ENCODE results near the gene GPC1.
"Not testable (repeated sequence)": the region's sequence is repeated elsewhere in the genome, so short reads cannot be mapped to it uniquely, and the experiment has no call there.

The GPC1 gene

DNA sequence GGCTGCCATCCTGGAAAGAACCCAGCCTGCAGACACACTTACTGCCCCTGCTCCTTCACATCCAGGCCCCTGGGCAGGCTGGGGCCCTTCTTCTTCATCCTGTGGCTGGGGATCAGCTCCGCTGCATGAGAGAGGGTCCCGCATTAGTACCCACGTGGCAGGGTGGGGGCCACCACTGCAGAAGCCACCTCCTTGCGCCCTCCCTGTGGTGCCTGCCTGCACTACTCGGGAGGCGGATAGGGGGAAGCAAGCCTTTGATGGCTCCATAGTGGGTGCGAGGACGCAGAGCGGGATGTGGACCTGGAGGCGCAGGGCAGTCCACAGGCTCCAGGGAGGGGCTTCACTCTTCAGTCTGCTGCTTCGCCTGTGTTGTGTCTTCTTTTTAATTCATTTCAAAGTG is 46.7 kb downstream of the GPC1 start:
- TF ChIP-seq, protein P1, sequence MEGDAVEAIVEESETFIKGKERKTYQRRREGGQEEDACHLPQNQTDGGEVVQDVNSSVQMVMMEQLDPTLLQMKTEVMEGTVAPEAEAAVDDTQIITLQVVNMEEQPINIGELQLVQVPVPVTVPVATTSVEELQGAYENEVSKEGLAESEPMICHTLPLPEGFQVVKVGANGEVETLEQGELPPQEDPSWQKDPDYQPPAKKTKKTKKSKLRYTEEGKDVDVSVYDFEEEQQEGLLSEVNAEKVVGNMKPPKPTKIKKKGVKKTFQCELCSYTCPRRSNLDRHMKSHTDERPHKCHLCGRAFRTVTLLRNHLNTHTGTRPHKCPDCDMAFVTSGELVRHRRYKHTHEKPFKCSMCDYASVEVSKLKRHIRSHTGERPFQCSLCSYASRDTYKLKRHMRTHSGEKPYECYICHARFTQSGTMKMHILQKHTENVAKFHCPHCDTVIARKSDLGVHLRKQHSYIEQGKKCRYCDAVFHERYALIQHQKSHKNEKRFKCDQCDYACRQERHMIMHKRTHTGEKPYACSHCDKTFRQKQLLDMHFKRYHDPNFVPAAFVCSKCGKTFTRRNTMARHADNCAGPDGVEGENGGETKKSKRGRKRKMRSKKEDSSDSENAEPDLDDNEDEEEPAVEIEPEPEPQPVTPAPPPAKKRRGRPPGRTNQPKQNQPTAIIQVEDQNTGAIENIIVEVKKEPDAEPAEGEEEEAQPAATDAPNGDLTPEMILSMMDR (IDR thresholded peaks at IDR 0.05; ENCODE audit: insufficient read depth, missing control alignments): no peak
- FAIRE-seq (no peak), DNase-seq (ENCODE audit: insufficient read length, low spot score) (no peak)

DNA sequence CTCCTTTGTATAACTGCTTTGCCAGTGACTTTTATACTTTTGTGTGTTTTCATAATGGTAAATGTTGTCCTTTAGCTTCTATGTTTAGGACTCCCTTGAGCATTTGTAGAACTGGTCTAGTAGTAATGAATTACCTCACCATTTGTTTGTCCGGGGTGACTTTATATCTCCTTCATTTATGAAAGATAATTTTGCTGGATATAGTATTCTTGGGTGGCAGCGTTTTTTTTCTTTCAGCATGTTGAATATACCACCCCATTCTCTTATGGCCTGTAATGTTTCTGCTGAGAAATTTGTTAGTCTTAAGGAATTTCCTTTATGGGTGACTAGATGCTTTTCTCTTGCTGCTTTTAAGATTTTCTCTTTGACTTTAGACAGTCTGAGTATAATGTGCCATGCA is 56.0 kb downstream of the GPC1 start:
- DNase-seq (ENCODE audit: insufficient read length, low spot score) (no peak), FAIRE-seq (no peak)
- TF ChIP-seq, protein P1 (IDR thresholded peaks at IDR 0.05; ENCODE audit: insufficient read depth, missing control alignments): no peak

DNA sequence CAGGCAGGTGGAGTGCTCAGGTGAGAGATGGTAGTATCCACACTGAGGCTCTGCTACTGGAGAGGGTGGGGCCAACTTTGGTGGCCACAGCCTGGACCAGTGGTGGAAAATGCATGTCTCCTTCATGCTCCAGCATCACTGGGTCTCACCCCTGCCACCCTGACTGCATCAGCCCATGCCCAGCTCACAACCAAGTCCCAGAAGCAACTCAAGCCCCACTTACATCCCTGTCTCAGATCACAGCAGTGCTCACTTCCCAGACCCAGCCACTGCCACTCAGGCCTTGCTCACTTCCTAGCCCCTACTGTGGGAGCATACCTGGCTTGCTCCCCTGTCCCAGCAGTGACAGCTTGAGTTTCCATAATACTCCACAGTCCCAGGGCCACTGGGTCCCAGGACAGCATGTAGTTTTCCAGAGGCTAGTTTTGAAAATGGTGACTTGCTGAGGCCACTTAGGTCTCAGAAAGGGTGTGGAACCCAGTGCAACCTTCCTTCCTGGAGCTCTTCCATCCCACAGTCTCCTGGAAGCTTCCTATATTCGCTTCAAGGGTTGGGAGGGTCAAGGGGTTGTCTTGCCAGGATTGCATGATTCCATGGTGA is 58.8 kb downstream of the GPC1 start:
- FAIRE-seq (no peak), DNase-seq (ENCODE audit: insufficient read length, low spot score) (no peak)
- TF ChIP-seq, protein P1 (IDR thresholded peaks at IDR 0.05; ENCODE audit: insufficient read depth, missing control alignments): no peak

DNA sequence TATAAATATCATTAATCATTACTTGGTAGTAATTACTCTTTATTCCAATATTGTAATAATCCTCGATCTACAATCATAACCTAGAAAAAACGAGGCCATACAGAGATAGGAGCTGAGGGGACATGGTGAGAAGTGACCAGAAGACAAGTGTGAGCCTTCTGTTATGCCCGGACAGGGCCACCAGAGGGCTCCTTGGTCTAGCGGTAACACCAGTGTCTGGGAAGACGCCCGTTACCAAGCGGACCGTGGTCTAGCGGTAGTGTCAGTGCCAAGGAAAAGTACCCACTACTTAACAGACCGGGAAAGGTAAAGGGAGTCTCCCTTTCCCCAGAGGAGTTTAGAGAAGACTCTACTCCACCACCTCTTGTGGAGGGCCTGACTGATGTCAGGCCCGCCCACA is 59.5 kb downstream of the GPC1 start:
- DNase-seq (ENCODE audit: insufficient read length, low spot score); FAIRE-seq: not testable (repeated sequence)

DNA sequence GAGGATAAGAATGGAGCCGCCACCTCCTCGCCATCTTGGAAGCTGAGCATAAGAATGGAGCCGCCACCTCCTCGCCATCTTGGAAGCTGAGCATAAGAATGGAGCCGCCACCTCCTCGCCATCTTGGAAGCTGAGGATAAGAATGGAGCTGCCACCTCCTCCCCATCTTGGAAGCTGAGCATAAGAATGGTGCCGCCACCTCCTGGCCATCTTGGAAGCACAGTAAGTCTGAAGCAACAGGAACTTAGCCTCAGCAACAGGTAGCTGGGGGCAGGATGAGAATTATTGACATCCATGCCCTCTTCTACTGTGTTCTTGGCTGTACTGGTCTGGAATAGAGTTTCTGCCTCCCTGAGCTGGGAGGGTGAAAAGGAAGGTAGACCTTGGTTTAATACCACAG is 61.6 kb downstream of the GPC1 start:
- FAIRE-seq; DNase-seq (ENCODE audit: insufficient read length, low spot score): not testable (repeated sequence)

DNA sequence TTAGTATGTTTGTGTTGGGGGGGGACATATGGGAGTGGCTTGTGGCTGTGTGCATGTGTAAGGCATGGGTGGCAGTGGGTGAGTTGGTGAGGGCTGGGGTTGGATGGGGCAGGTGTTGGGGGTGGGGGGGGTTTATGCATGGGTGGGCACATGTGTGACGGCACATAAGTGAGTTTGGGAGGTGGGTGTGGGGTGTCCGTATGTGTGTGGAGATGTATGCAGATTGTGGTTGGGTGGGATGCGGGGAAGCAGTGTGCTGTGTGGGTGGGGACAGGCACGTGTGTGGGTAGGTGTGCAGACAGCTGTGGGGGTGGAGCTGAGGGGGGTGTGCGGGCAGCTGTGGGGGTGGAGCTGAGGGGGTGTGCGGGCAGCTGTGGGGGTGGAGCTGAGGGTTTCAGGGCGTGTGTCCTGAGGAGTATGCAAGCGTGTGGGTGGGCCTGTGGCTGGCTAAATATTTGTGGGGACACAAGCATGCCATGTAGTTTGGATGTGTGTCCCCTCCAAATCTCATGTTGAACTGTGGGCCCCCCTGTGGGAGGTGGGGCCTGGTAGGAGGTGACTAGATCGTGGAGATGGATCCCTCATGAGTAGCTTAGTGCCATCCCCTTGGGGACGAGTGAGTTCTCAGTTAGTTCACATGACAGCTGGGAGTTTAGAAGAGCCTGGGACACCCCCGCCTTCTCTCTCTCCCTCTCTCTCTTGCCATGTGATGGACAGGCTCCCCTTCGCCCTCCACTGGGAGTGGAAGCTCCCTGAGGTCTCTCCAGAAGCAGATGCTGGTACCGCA is 62.9 kb downstream of the GPC1 start:
- DNase-seq (ENCODE audit: insufficient read length, low spot score) (no peak), FAIRE-seq (no peak)
- TF ChIP-seq, protein P1 (IDR thresholded peaks at IDR 0.05; ENCODE audit: insufficient read depth, missing control alignments): no peak

DNA sequence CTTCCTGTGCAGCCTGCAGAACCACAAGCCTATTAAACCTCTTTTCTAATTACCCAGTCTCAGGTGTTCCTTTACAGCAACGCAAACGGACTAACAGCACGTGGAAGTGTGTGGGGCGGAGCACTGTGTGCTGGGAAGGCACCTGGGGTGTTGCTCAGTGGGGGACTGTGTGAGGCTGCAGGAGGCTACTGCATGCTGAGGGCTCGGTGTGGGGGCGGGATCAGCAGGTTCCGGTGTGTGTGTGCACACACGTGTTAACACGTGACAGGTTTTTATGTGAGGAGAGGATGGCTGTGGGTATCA is 63.4 kb downstream of the GPC1 start:
- no peak for DNase-seq (ENCODE audit: insufficient read length, low spot score)
- FAIRE-seq: no peak
- TF ChIP-seq, protein P1 (IDR thresholded peaks at IDR 0.05; ENCODE audit: insufficient read depth, missing control alignments): no peak

Measured in D721Med (cell line).